Measurements from ENCODE around the gene HK3.

DNA sequence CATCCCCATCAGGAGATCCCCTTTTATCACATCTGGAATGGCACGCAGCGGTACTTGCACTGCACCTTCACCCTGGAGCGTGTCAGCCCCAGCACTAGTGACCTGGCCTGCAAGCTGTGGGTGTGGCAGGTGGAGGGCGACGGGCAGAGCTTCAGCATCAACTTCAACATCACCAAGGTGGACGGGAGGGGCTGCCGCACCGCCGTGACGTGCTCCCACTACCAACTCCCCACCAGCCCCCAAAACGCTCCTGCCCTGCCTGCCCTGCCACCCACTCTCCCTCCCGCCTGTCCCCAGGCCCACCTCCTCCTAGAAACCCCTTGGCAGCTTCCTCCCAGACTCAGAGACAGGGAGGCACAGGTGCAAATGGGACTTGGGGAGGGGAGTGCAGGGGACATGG is 20.7 kb downstream of the HK3 start:
- TF ChIP-seq, protein P1, sequence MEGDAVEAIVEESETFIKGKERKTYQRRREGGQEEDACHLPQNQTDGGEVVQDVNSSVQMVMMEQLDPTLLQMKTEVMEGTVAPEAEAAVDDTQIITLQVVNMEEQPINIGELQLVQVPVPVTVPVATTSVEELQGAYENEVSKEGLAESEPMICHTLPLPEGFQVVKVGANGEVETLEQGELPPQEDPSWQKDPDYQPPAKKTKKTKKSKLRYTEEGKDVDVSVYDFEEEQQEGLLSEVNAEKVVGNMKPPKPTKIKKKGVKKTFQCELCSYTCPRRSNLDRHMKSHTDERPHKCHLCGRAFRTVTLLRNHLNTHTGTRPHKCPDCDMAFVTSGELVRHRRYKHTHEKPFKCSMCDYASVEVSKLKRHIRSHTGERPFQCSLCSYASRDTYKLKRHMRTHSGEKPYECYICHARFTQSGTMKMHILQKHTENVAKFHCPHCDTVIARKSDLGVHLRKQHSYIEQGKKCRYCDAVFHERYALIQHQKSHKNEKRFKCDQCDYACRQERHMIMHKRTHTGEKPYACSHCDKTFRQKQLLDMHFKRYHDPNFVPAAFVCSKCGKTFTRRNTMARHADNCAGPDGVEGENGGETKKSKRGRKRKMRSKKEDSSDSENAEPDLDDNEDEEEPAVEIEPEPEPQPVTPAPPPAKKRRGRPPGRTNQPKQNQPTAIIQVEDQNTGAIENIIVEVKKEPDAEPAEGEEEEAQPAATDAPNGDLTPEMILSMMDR (IDR thresholded peaks at IDR 0.05) = no peak
- no peak for TF ChIP-seq POLR2A (IDR thresholded peaks at IDR 0.05)

Data from prostate gland (tissue), 2 donors.